Measurements from ENCODE around the gene TRIOBP. TPM values are rescaled to one million over a fixed set of nuclear protein-coding genes. Genes with fewer than 3 reads are reported as not detected.
A peak's percentile ranks its signal among the peaks of the same experiment; 100 is the strongest.

TRIOBP gene
- polyA plus RNA-seq, 1 donor from 2014 or later, result 16.1 TPM

DNA sequence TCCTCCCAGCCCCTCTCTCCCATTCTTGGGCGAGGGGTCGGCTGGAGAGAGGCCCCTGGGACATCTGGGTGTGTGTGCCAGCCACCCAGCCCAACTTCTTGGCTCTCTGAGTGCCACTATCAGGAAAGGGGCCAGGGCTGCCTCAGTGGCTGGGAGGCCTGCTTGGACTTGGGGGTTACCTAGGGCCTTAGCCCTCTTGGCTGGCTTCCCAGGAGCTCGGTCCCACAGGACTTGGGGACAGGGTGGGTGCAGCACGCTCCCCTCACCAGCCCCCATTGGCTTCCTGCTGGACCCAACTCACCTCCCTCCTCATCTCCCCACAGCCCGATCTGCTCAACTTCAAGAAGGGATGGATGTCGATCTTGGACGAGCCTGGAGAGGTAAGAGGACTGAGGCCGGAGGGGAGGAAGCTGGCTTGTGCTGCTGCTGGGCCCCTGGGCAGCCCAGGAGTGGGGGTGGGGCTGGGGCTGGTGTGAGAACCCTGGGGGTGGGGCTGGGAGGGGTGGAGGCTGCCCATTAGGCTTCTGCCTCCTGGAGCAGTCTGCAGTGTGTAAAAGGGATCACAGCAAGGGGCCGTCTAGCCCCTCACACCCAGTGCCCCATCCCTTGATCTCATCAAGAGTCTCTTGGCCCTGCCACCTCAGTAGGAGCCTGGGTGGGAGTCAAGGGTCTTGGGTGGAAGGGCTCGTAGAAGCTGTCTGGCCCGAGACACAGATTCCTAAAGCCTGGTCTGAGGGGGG, 54.8 kb downstream of the TRIOBP start:
- Mint-ChIP-seq H3K4me1 (peaks cover 0 to 9% (median 3%) of the 10 kb centered on the region in 3 donors), H3K9me3 (no peaks in the 10 kb centered on the region), H3K27me3 (no peaks in the 10 kb centered on the region), H3K27ac (no peak overlapping the region), H3K36me3 (peaks cover 2% of the 10 kb centered on the region), H3K4me3 (no peak overlapping the region)

- Mint-ChIP-seq H3K4me1 (peaks cover 0 to 7% (median 3%) of the 10 kb centered on the region in 3 donors), H3K27ac (peak overlapping the region in 1 of 3 donors; percentile 60), H3K9me3 (no peaks in the 10 kb centered on the region), H3K36me3 (peaks cover 4% of the 10 kb centered on the region), H3K27me3 (no peaks in the 10 kb centered on the region), H3K4me3 (no peak overlapping the region)
These were observed 55.6 kb downstream of the TRIOBP start for GRCh38 chr22:37752189-37753087.

- H3K4me1 Mint-ChIP-seq, result peaks cover 0 to 3% (median 0%) of the 10 kb centered on the region in 3 donors
- no peak overlapping the region for H3K4me3 Mint-ChIP-seq
These were observed 56.9 kb downstream of the TRIOBP start for GRCh38 chr22:37753746-37754145.

DNA sequence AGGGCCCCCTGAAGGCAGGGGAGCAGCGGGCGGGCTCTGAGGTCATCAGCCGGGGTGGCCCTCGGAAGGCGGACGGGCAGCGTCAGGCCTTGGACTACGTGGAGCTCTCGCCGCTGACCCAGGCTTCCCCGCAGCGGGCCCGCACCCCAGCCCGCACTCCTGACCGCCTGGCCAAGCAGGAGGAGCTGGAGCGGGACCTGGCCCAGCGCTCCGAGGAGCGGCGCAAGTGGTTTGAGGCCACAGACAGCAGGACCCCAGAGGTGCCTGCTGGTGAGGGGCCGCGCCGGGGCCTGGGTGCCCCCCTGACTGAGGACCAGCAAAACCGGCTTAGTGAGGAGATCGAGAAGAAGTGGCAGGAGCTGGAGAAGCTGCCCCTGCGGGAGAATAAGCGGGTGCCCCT, 60.8 kb downstream of the TRIOBP start:
- no peaks in the 10 kb centered on the region for H3K27me3 Mint-ChIP-seq
- H3K27ac Mint-ChIP-seq, result no peak overlapping the region
- no peaks in the 10 kb centered on the region for H3K9me3 Mint-ChIP-seq
- no peak overlapping the region for H3K4me3 Mint-ChIP-seq
- H3K4me1 Mint-ChIP-seq, result peaks cover 0 to 1% (median 0%) of the 10 kb centered on the region in 3 donors
- peaks cover 3% of the 10 kb centered on the region for H3K36me3 Mint-ChIP-seq

More at GRCh38 chr22:37753746-37754145, 56.9 kb downstream of the TRIOBP start:
- Mint-ChIP-seq H3K36me3 (peaks cover 2% of the 10 kb centered on the region), H3K9me3 (no peaks in the 10 kb centered on the region), H3K27me3 (no peaks in the 10 kb centered on the region), H3K27ac (no peak overlapping the region)

- H3K4me3 Mint-ChIP-seq, result no peak overlapping the region
- no peaks in the 10 kb centered on the region for H3K9me3 Mint-ChIP-seq
- H3K27ac Mint-ChIP-seq, result no peak overlapping the region
- peaks cover 3% of the 10 kb centered on the region for H3K36me3 Mint-ChIP-seq
- no peaks in the 10 kb centered on the region for H3K27me3 Mint-ChIP-seq
- H3K4me1 Mint-ChIP-seq, result peaks cover 0 to 1% (median 0%) of the 10 kb centered on the region in 3 donors
These were observed 61.8 kb downstream of the TRIOBP start for GRCh38 chr22:37758694-37759093.

- H3K27ac Mint-ChIP-seq, result no peak overlapping the region
- H3K36me3 Mint-ChIP-seq, result peaks cover 5% of the 10 kb centered on the region
- H3K4me3 Mint-ChIP-seq, result no peak overlapping the region
- no peaks in the 10 kb centered on the region for H3K9me3 Mint-ChIP-seq
- peaks cover 0 to 3% (median 0%) of the 10 kb centered on the region in 3 donors for H3K4me1 Mint-ChIP-seq
- H3K27me3 Mint-ChIP-seq, result no peaks in the 10 kb centered on the region
These were observed 62.4 kb downstream of the TRIOBP start for GRCh38 chr22:37759281-37759680.

DNA sequence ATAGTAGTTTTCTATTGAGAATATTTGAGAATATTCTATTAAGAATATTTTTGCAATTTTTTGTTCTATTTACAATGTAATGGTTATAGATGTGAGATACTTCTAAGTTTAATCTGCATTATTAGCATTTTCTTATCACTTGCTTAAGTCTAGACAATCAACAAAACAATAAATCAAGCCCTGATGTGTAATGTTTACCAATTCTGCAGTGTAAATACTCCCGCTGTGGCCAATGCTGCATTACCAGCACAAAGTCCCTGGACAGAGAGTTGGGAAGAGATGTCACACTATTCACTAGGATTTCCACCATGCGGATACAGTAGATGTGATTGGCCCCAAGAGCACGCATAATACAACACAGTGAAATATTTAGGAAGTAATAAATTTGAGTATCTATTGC, 63.3 kb downstream of the TRIOBP start:
- peaks cover 0 to 3% (median 0%) of the 10 kb centered on the region in 3 donors for H3K4me1 Mint-ChIP-seq
- H3K27ac Mint-ChIP-seq, result no peak overlapping the region
- no peaks in the 10 kb centered on the region for H3K27me3 Mint-ChIP-seq
- no peaks in the 10 kb centered on the region for H3K9me3 Mint-ChIP-seq
- H3K4me3 Mint-ChIP-seq, result no peak overlapping the region
- peaks cover 5% of the 10 kb centered on the region for H3K36me3 Mint-ChIP-seq

GRCh38 chr22:37762389-37762836, 65.6 kb downstream of the TRIOBP start:
- H3K9me3 Mint-ChIP-seq, result no peaks in the 10 kb centered on the region
- no peak overlapping the region for H3K4me3 Mint-ChIP-seq
- peaks cover 3% of the 10 kb centered on the region for H3K36me3 Mint-ChIP-seq
- no peaks in the 10 kb centered on the region for H3K27me3 Mint-ChIP-seq
- H3K4me1 Mint-ChIP-seq, result peaks cover 0 to 2% (median 0%) of the 10 kb centered on the region in 3 donors
- no peak overlapping the region for H3K27ac Mint-ChIP-seq

GRCh38 chr22:37763012-37763411, 66.2 kb downstream of the TRIOBP start:
- H3K9me3 Mint-ChIP-seq, result no peaks in the 10 kb centered on the region
- H3K4me3 Mint-ChIP-seq, result no peak overlapping the region
- no peak overlapping the region for H3K27ac Mint-ChIP-seq
- H3K36me3 Mint-ChIP-seq, result peaks cover 3% of the 10 kb centered on the region
- peaks cover 0 to 2% (median 0%) of the 10 kb centered on the region in 3 donors for H3K4me1 Mint-ChIP-seq
- H3K27me3 Mint-ChIP-seq, result no peaks in the 10 kb centered on the region

GRCh38 chr22:37763652-37764051, 66.8 kb downstream of the TRIOBP start:
- Mint-ChIP-seq H3K27ac (peak overlapping the region in 1 of 3 donors; percentile 80), H3K4me3 (no peak overlapping the region), H3K9me3 (no peaks in the 10 kb centered on the region), H3K4me1 (peaks cover 0 to 2% (median 0%) of the 10 kb centered on the region in 3 donors), H3K36me3 (peaks cover 3% of the 10 kb centered on the region), H3K27me3 (no peaks in the 10 kb centered on the region)

DNA sequence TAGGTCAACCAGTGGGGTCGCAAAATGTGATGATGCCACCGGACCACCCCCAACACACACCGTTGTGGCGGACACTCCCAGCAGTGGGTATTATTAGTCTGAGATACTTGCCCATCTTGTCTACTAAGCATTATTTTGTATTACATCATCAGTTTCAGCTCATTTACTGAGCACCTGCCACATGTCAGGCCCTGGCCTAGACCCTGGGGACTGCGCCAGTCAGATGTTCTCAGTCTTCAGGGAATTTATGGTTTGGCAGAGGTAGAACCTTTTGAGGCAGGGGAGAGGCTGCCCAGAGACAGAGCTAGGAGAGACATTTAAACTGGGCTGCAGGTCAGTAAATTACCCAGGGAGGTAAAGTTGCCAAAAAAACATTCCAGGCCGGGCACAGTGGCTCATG, 67.8 kb downstream of the TRIOBP start:
- Mint-ChIP-seq H3K4me3 (no peak overlapping the region), H3K4me1 (peaks cover 0 to 2% (median 0%) of the 10 kb centered on the region in 3 donors), H3K27me3 (no peaks in the 10 kb centered on the region), H3K9me3 (no peaks in the 10 kb centered on the region), H3K27ac (no peak overlapping the region), H3K36me3 (peaks cover 3% of the 10 kb centered on the region)

DNA sequence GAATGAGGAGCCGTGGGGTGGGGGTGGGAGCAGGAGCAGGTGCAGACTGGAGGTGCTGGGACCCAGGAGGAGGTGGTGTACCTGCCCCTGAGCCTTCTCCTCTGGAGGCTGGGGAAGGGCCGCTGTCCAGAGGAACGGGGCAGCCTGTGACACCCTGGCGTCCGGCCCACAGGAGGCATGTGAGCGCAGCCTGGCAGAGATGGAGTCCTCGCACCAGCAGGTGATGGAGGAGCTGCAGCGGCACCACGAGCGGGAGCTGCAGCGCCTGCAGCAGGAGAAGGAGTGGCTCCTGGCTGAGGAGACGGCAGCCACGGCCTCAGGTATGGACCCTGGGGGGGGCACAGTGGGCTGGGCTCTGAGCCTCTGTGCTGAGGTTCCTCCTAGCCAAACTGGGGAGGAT, 68.7 kb downstream of the TRIOBP start:
- no peaks in the 10 kb centered on the region for H3K27me3 Mint-ChIP-seq
- H3K36me3 Mint-ChIP-seq, result peaks cover 2% of the 10 kb centered on the region
- peaks cover 0 to 2% (median 0%) of the 10 kb centered on the region in 3 donors for H3K4me1 Mint-ChIP-seq
- no peaks in the 10 kb centered on the region for H3K9me3 Mint-ChIP-seq
- H3K27ac Mint-ChIP-seq, result no peak overlapping the region
- H3K4me3 Mint-ChIP-seq, result no peak overlapping the region

GRCh38 chr22:37765953-37766576, 69.2 kb downstream of the TRIOBP start:
- Mint-ChIP-seq H3K36me3 (peaks cover 2% of the 10 kb centered on the region), H3K27ac (no peak overlapping the region), H3K4me1 (peaks cover 0 to 2% (median 0%) of the 10 kb centered on the region in 3 donors), H3K27me3 (no peaks in the 10 kb centered on the region), H3K9me3 (no peaks in the 10 kb centered on the region), H3K4me3 (peak overlapping the region in 1 of 4 donors; percentile 49)

DNA sequence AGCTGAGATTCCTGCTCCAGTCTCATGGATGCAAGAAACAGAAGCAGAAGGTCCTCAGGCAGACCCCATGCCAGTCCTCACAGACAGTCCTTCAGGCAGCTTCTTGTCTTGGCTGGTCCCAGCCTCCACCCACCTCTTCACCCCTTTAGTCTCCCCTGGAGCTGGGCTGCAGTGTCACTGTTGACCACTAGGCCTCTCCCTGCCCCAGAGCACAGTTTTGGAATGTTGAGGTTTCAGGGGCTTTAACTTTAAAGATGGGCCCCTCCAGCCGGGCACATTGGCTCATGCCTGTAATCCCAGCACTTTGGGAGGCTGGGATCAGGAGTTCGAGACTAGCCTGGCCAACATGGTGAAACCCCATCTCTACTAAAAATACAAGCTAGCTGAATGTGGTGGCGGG, 71.4 kb downstream of the TRIOBP start:
- Mint-ChIP-seq H3K36me3 (peaks cover 2% of the 10 kb centered on the region), H3K4me3 (no peak overlapping the region), H3K9me3 (no peaks in the 10 kb centered on the region), H3K27ac (no peak overlapping the region), H3K27me3 (no peaks in the 10 kb centered on the region), H3K4me1 (peaks cover 0 to 2% (median 0%) of the 10 kb centered on the region in 3 donors)

DNA sequence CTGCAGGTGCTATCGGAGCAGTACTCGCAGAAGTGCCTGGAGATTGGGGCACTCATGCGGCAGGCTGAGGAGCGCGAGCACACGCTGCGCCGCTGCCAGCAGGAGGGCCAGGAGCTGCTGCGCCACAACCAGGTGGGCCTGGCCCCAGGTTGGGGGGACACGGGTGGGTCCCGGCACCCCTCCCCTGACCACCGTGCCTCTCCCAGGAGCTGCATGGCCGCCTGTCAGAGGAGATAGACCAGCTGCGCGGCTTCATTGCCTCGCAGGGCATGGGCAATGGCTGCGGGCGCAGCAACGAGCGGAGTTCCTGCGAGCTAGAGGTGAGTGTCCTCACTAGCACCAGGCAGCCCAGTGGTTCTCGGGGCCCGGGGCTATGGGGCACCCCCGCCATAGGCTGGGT, 72.2 kb downstream of the TRIOBP start:
- no peak overlapping the region for H3K4me3 Mint-ChIP-seq
- no peak overlapping the region for H3K27ac Mint-ChIP-seq
- H3K4me1 Mint-ChIP-seq, result no peaks in the 10 kb centered on the region
- no peaks in the 10 kb centered on the region for H3K27me3 Mint-ChIP-seq
- H3K36me3 Mint-ChIP-seq, result no peaks in the 10 kb centered on the region
- no peaks in the 10 kb centered on the region for H3K9me3 Mint-ChIP-seq

All from IgD-negative memory B cell (primary cell).